ENCODE results near the gene POLR1A.

POLR1A gene

GRCh38 chr2:85986121-85986520 lies 119.6 kb downstream of the POLR1A start:
- no peak for DNase-seq (ENCODE audit: low read depth)
- TF ChIP-seq POLR2A (IDR thresholded peaks at IDR 0.05; ENCODE audit: extremely low read depth, insufficient read length) (no peak), MYC (IDR thresholded peaks at IDR 0.05; ENCODE audit: low read depth, low read length) (no peak), MAX (IDR thresholded peaks at IDR 0.05; ENCODE audit: low read depth, low read length) (no peak), CTCF (IDR thresholded peaks at IDR 0.05; ENCODE audit: low read depth, low read length) (no peak)
- no peak overlapping the region for H3K4me3 ChIP-seq (ENCODE audit: low read depth, low read length)

- TF ChIP-seq CTCF (IDR thresholded peaks at IDR 0.05; ENCODE audit: low read depth, low read length) (no peak), POLR2A (IDR thresholded peaks at IDR 0.05; ENCODE audit: extremely low read depth, insufficient read length) (no peak), MAX (IDR thresholded peaks at IDR 0.05; ENCODE audit: low read depth, low read length) (no peak), MYC (IDR thresholded peaks at IDR 0.05; ENCODE audit: low read depth, low read length) (no peak)
- DNase-seq (ENCODE audit: low read depth) = no peak
- H3K4me3 ChIP-seq (ENCODE audit: low read depth, low read length) = no peak overlapping the region
Measured at GRCh38 chr2:85984788-85985187, 120.9 kb downstream of the POLR1A start.

GRCh38 chr2:85983766-85984165 lies 121.9 kb downstream of the POLR1A start:
- TF ChIP-seq POLR2A (IDR thresholded peaks at IDR 0.05; ENCODE audit: extremely low read depth, insufficient read length) = no peak
- TF ChIP-seq CTCF (IDR thresholded peaks at IDR 0.05; ENCODE audit: low read depth, low read length) = no peak
- no peak for TF ChIP-seq MAX (IDR thresholded peaks at IDR 0.05; ENCODE audit: low read depth, low read length)
- no peak for TF ChIP-seq MYC (IDR thresholded peaks at IDR 0.05; ENCODE audit: low read depth, low read length)
- H3K4me3 ChIP-seq (ENCODE audit: low read depth, low read length) = no peak overlapping the region
- no peak for DNase-seq (ENCODE audit: low read depth)

- H3K4me3 ChIP-seq (ENCODE audit: low read depth, low read length) = no peak overlapping the region
- TF ChIP-seq MAX (IDR thresholded peaks at IDR 0.05; ENCODE audit: low read depth, low read length) (no peak), MYC (IDR thresholded peaks at IDR 0.05; ENCODE audit: low read depth, low read length) (no peak), POLR2A (IDR thresholded peaks at IDR 0.05; ENCODE audit: extremely low read depth, insufficient read length) (no peak), CTCF (IDR thresholded peaks at IDR 0.05; ENCODE audit: low read depth, low read length) (no peak)
- no peak for DNase-seq (ENCODE audit: low read depth)
Measured at GRCh38 chr2:85981579-85982247, 124.0 kb downstream of the POLR1A start.

GRCh38 chr2:85978883-85979780 lies 126.6 kb downstream of the POLR1A start:
- H3K4me3 ChIP-seq (ENCODE audit: low read depth, low read length) = no peak overlapping the region
- no peak for TF ChIP-seq POLR2A (IDR thresholded peaks at IDR 0.05; ENCODE audit: extremely low read depth, insufficient read length)
- no peak for TF ChIP-seq CTCF (IDR thresholded peaks at IDR 0.05; ENCODE audit: low read depth, low read length)
- no peak for TF ChIP-seq MAX (IDR thresholded peaks at IDR 0.05; ENCODE audit: low read depth, low read length)
- no peak for TF ChIP-seq MYC (IDR thresholded peaks at IDR 0.05; ENCODE audit: low read depth, low read length)
- no peak for DNase-seq (ENCODE audit: low read depth)

Data from NB4 (cell line).